HG03064 (cell line): ENCODE results near the gene DNAJB4.
"Not testable (repeated sequence)": the region's sequence is repeated elsewhere in the genome, so short reads cannot be mapped to it uniquely, and the experiment has no call there.

Experiments
- ATAC-seq: cut with Tn5 transposase; IDR thresholded peaks from one replicate; pipeline ENCODE4 v1.9.1; 2021; ENCODE audit warnings: low read depth; ENCODE audit not compliant: unreplicated experiment

The DNAJB4 gene

DNA sequence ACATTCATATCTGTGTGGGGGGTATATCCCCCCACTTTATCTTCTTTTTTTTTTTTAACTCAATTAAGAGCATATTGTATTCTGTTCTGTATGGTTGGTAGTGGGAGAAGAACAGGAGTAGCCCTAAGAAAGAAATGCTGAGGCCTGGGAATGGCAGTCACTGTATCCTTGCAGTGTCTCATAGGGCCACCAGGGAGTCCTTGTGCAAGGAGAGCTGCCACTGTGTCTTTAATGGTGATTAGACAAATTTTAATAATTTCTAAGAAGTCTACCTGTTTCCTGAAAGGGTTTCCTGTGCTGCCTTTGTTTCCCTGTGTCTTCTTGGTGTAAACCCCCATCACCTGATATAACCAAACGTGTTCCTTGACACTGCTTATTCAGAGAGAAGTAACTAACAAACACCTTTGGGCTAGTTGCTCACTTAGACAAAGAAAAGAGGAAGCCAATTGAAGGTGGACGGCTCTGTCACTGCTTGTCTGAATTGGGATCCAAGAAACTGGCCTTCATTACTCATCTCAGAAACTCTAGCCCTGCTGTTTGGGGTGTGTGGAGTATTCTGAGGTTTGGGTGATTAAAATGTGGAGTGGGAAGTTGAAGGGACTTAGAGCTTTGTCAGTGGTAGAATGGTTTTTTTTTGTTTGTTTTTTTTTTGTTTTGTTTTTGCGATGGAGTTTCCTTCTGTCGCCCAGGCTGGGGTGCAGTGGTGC is 56.3 kb downstream of the DNAJB4 start:
- no peak for ATAC-seq

DNA sequence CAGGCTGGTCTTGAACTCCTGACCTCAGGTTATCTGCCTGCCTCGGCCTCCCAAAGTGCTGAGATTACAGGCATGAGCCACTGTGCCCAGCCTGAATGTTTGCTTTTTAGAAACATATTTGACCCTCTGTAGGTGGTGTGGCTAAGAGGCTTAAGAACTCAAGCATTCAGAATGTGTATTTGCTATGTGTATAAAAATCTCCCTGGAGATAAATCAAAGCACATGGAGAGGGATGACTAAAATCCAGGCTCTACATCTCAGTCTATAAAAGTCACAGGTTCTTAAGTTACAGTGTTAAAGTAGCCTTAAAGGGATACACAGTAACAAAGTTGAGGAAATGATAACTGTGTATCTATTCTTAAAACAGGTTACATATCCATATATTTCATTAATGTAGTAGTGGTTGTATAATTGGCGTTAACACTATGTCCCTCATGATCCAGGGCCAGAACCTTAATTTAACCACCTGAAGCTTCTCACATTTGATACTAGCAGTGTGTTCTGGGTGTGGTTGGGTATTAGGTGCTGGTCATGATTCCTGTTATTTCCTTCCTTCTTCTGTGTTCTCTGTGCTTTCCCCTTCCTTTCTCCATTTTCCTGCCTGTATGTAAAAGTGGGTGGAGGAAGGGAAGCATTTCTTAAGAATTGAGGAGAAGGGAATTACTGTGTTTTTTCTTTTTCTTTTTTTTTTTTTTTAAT is 57.2 kb downstream of the DNAJB4 start:
- no peak for ATAC-seq

DNA sequence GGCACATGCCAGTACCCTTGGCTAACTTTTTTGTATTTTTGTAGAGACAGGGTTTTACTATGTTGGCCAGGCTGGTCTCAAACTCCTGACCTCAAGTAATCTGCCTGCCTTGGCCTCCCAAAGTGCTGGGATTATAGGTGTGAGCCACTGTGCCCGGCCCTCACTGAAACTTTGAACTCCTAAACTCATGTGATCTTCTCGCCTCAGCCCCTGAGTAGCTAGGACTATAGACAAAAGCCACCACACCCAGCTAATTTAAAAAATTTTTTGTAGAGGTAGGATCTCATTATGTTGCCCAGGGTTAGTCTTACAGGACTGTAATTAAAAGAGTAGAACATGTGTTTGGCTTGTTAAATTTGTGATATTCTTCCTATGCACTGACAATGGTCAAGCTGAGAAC is 60.1 kb downstream of the DNAJB4 start:
- ATAC-seq, result not testable (repeated sequence)
